Measurements from ENCODE around the gene USP50.
"Not testable (repeated sequence)": the region's sequence is repeated elsewhere in the genome, so short reads cannot be mapped to it uniquely, and the experiment has no call there.

USP50 gene

DNA sequence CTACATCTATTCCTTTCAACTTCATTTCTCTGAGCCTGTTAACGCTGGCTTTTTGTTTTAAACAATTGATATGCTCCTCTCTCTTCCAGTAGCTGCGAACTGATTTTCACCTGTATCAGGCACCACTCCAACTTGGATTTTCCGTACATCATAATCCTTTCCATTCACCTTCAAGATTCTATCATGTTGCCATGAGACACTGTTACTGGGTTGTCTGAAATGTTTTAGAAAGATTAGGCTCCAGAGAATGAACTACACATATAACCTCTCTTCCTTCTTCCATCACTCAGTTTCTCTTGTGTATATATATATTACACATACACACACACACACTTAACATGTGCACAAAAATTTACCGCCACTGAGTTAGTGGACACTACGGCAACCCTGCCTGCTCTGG, at the start of gene USP50:
Gene USP50, minus strand, starts transcription at position 101 of the 400 bp plus-strand sequence. CDS start 141 bp downstream, outside the sequence.
- DNase-seq = no peak

DNA sequence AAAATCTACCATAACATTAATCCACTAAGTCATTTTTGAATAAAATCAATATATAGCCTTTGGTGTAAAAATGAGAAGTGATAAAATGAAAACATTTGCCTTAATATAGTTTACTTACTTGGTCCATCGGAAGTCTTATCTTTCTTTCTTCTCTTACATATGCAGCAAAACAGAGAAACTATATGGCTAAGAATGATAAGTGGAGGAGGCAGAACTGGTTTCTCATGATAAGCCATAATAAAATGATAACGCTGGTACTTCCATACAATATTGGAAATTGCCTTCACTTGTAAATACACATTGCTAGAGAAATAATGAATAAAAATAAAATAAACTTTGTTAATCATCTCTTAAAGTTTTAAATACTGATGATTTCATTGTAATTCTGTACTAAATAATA, 47.8 kb upstream of the USP50 start:
- no peak for DNase-seq

DNA sequence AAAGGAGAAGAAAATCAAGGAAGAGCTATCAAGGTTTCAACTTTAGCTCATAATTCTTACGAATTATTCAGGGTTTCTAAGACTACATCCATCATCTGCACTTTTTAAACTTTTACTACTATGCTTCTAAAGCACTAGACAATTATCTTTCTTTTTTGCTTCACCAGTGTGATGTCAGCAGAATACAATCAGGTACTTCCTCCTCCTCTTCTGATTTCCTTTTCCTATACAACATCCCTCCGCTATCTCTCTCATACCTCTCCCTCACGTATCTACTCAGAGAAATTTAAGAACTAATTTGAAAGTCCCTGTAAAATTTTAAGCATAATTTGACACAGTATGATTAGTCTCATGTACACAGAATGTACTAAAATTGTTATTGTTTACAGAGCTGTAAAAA, 47.3 kb upstream of the USP50 start:
- DNase-seq = no peak

DNA sequence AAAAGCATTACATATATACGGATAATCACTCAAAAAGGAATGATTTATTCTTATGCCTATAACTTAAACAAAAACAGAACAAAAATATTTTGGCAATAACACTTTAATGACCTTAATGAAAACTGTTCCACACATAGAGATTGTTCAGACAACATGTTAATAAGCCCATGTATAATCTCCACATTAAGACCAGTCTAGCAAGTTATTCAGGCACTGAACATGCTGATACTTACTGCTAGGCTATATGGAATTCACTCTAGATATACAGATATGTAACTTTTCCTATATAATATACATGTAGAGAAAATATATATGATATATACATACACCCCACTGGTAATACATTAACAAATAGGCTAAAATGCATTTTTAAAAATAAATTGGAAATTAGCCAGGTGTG, 43.8 kb upstream of the USP50 start:
- DNase-seq = no peak

DNA sequence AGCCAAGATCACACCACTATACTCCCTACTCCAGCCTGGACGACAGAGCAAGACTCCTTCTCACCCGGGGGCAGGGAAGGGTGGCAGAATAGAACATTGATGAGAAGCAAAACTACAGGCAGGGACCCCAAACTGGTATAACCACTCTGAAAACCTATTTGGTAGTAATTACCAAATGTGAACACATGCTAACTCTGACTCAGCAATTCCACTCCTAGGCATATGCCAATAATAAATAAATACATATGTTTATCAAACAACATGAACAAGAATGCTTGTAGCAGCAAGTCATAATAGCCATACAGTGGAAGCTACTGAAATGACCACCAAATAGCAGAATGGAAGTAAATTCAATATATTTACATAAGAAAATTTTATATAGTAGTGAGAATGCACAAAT, 31.0 kb upstream of the USP50 start:
- DNase-seq = no peak

DNA sequence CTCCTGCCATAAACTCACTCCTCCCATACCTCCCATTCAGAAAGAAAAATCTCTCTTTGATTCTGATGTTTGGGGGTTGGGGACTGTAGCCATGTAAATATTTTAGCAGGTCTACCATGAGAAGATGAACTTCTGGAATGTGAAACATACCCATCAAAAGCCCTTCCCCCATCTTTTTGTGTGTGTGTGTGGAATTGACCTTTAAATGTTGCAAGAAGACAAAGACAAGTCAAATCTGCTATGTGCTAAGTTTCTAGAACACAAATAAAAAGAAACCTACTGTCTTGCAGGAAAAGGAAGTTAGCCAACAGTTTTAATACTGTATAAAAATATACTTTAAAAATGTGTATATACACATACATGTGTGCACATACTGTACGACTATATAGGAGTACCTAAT, 29.7 kb upstream of the USP50 start:
- no peak for DNase-seq

DNA sequence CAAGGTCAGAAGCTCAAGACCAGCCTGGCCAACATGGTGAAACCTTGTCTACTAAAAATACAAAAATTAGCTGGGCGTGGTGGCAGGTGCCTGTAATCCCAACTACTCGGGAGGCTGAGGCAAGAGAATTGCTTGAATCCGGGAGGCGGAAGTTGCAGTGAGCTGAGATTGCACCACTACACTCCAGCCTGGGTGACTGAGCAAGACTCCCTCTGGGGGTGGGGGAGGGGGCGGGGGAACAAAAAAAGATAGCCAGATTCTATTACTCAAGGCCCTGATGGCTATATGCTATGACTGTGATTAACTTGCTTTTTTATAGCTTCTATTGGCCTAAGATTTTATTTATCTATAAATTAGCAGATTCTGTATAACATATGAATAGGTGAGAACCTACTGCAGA, 27.4 kb upstream of the USP50 start:
- DNase-seq = not testable (repeated sequence)

DNA sequence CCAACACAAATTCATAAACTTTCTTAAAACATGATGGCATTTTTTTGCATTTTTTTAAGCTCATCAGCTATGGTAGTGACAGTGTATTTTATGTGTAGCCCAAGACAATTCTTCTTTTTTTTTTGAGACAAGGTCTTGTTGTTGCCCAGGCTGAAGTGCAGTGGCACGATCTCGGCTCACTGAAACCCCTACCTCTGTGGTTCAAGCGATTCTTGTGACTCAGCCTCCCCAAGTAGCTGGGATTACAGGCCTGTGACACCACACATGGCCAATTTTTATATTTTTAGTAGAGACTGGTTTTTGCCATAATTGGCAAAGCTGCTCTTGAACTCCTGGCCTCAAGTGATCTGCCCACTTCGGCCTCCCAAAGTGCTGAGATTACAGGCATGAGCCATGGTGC, 17.3 kb upstream of the USP50 start:
- DNase-seq = no peak

DNA sequence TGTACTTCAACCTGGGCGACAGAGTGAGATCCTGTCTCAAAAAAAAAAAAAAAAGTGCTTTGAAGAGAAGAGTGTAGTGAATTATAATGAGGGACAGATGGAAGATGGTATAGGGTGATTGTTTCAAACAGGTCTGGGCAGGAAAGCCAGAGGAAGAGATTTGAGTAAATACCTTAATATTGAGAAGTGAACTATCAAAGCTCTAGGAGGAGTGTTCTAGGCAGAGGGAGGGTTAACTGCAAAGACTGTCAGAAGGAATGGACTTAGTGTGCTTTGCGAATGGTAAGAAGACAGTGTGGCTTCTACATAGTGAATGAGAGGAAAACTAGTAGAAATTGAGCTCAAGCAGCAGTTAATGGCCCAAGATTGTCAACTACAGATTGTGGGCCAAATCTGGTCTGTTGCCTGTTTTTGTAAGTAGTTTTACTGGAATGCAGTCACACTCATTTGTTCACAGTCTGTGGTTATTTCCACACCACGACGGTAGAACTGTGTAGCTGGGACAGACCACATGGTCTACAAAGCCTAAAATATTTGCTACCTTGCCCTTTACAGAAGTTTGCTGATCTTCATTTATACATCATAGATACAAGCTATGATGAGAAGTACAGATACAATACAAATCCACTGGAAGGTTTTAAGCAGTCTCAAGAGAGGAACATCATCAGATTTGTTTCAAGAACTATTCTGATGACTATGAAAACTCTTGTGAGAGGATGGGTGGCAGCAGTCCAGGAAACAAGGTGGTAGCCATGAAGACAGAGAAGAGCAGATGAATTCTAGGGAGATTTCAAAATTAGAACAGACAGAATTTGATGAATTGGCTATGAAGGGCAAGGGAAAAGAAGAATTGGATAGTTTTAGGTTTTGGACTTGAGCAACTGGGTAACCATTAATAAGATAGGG, 16.5 kb upstream of the USP50 start:
- DNase-seq = no peak

DNA sequence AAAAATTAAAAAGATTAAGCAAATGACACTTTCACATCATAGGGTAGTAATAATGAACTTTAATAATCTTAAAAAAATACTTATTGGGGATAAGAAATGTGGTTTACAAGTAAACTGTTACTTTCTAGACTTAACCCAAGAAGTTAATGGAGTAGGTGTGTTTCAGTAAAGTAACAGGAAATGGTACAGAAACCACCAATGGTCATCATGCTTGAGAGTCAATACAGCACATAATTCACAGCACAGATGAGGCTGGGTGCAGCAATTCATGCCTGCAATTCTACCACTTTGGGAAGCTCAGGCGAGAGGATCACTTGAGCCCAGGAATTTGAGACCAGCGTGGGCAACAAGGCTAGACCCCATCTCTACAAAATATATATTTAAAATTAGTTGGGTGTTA, 11.5 kb upstream of the USP50 start:
- DNase-seq = no peak

DNA sequence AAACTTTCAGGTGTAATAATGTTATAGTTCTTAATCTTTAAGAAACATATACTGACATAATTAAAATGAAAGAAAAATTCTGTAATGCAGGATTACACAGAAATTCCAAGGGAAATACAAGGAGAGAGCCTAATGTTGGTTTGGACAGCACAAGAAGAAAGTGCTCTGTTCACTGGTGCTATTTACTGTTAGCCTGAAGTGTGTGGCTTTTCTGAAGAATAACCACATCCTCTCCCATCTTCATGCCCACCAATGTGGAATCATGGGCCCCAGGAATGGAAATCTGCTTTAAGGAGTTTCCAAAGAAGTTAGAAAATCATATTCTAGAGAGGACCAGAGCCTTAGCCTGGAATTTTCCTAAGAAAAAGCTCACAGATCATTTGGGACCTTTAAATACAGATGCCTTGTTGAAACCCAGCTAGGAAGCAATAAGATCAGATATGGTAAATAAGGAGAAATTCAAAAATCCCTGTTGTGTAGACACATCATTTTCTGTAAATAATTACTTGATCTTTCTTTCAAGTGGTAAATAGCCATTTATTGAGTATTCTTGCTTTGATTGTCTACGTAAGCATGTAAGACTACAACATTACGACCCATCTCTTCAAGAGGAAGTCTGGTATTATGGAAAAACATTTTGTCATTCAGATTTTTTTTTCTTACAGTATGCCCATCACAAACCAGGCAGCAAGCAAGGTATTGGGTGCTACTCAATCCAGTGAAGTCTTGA, 10.3 kb upstream of the USP50 start:
- DNase-seq = no peak

DNA sequence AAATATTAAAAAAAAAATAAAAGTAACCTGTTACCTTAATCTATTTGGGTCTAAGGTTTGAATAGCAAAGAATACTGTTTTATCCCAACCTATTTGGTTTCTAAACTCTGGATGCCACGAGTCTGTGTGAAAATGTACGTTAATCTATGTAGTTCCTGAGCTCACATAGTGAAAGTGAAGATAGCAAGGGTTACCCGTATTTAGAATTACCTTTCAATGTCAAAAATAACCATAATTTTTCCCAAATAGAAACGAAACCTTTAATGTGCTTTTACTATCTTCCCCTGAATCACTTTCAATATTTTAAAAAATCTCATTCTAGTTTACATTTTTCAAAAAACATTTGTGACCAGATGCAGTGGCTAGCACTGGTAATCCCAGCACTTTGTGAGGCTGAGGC, 5.8 kb upstream of the USP50 start:
- DNase-seq = no peak

DNA sequence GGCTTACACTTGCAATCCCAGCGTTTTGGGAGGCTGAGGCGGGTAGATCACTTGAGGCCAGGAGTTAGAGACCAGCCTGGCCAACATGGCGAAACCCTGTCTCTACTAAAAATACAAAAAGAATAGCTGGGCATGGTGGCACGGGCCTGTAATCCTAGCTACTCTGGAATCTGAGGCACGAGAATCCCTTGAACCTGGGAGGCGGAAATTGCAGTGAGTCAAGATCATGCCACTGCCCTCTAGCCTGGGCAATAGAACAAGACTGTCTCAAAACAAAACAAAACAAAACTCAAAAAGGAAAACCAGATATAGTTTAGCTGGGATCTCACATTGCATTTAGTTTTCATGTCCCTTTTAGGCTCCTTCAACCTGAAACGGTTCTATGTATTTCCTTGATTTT, 2.9 kb upstream of the USP50 start:
- no peak for DNase-seq

DNA sequence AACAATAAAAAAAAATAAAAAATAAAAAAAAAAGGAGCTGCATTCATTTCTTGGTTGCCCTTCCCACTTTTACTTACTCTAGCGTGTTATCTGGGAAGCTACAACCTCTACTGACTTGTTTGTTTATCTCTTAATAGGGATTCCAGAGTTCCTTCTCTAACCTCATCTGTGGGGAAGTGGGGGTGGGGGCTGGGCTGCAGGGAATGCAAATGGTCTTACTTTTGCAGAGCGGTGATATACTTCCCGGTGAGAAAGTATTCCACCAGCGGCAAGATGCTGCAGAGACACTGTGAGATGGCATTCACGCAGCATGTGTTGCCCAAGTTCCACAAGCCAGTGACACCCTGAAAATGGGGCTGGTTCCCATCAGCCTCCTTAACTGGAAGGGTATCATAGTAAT, 2.1 kb downstream of the USP50 start:
- DNase-seq = no peak

DNA sequence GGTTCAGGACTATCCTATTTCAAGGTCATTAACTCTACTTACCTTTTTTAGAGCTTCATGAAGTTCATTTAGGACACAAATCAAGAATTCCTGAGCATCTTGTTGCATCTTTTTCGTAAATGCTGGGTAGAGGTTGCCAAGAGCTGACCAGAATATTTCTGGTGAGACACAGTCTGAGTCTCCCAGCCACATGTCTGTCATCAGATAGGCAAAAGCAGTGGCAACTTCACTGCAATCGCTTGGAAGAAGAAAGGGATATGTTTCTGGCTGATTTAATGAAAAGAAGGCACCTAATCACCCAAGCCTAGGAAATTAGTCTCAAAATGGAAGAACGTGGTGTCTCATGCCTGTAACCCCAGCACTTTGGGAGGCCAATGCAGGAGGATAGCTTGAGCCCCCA, 2.9 kb downstream of the USP50 start:
- no peak for DNase-seq

DNA sequence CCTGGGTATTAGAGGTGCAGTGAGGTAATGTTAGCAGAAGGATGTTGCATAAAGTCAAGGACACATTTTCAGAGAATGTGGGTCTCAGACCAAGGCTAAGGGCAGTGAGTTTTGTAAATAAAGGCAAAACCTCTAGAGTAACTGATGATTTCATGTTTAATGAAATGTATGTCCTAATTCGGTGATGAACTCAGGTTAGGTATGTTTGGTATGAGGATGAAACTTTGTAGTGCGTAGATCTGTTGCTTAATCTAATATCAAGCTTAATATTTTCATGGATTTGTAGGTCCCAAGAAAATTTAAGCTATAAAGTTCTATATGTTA, 3.6 kb downstream of the USP50 start:
- no peak for DNase-seq

DNA sequence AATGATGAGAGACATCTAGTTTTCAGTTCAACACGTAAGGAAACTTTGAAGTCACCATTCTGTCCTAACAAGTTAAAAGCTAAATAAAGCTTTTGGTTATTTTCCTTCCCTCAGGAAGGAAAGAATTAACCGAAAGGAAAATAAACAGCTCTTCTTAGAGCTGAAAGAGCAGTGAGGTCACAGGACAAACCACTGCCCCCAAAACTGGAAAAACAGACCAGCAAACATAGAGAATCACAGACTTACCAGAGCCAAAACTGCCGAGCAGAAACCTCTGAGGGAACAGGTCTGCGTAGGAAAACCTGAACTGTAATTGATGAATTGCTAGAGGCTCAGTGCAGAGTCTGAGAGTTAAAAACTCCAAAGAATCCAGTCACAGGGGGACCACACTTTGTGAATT, 14.7 kb downstream of the USP50 start:
- DNase-seq = no peak

DNA sequence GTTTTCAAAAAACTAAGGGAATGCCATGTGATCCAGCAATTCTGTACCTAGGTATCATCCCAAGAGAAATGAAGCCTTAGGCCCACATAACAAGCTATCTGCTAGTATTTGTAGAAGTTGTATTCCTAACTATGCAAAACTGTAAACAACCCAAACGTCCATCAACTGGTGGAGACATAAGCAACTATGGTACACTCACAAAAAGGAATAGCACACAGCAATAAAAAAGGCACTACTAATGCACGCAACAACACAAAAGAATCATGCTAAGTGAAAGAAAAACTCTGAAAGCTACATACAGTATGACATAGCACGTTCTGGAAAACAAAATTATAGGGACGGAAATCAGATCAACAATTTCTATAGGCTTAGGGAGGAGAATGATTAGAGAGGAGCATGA, 15.3 kb downstream of the USP50 start:
- no peak for DNase-seq

DNA sequence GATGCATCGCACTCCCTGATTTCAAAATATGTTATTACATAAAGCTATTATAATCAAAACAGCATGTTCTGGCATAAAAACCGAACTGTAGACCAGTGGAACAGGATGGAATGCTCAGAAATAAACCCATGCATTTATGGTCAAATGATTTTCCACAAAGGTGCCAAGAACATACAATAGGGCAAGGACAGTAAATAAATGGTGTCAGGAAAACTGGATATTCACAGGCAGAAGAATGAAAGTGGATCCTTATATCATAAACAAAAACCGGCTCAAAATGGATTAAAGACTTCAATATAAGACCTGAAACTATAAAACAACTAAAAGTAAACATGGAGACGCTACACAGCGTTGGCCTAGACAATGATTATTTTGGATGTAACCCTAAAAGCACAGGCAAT, 22.6 kb downstream of the USP50 start:
- no peak for DNase-seq

DNA sequence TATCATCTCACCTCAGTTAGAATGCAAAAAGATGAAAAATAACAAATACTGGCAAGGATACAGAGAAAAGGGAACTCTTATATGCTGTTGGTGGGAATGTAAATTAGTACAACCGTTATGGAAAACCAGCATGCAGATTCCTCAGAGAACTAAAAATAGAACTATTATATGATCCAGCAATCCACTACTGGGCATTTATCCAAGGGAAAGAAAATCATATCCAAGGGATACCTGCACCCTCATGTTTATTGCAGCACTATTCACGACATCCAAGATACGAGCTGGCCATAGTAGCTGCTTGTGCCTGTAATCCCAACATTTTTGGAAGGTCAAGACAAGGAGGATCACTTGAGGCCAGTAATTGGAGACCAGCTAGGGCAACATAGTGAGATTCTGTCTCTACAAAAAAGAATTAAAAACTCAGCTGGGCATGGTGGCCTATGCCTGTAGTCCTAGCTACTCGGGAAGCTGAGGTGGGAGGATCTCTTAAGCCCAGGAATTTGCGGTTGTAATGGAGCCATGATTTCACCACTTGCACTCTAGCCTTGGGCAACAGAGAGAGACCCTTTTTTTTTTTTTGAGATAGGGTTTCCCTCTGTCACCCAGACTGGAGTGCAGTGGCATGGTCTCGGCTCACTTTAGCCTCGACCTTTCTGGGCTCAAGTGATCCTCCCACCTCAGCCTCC, 26.6 kb downstream of the USP50 start:
- no peak for DNase-seq

DNA sequence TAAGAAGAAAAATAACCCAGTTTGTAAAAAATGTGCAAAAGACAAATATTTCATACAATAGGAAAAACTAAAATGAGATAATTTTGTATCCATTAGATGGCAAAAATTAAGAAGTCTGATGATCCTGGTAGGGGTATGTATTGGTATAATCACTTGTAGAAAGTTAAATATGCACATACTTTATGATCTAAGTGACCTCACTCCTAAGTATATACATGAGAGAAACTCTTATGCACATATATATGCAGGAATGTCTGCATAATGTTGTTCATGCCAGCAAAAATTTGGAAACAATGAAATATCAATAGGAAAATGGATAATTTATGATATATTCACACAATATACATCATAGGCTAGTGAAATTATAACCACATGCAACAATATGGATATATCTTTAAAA, 33.5 kb downstream of the USP50 start:
- no peak for DNase-seq

DNA sequence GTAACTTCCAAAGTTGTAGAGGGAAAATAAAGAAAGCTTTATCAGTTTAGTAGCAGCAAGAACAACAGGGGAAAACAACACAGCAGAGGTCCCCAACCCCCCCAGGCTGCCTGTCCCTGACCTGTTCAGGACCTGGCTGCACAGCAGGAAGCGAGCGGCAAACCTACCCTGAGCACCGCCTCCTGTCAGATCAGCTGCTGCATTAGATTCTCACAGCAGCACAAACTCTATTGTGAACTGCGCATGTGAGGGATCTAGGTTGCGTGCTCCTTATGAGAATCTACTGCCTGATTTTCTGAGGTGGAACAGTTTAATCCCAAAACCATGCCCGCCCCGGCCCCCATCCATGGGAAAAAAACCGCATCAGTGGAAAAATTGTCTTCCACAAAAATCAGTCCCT, 40.3 kb downstream of the USP50 start:
- no peak for DNase-seq

DNA sequence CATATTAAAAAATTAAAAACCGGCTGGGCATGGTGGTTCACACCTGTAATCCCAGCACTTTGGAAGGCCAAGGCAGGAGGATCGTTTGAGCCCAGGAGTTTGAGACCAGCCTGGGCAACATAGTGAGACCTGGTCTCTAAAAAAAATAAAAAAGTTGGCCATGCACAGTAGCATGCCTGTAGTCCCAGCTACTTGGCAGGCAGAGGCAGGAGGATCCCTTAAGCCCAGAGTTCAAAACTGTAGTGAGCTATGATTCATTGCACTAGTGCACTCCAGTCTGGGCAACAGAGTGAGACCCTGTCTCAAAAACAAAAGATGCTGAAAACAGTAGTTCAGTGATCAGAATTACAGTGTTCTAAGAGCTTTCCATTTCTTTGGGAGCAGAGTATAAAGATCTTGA, 40.8 kb downstream of the USP50 start:
- DNase-seq = not testable (repeated sequence)

DNA sequence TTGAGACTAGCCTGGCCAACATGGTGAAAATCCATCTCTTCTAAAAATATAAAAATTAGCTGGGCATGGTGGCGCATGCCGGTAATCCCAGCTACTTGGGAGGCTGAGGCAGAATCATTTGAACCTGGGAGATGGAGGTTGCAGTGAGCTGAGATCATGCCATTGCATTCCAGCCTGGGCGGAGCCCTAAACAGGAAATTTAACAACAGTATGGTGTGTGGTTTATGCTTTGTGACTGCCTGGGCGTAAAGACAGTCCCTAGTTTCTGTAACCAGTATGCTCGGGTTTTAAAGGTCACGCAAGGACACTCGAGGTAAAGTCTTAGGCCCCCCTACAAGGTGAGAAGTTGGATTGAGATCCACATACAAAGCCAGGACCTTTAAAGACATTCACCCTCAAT, 43.3 kb downstream of the USP50 start:
- no peak for DNase-seq

Data from NCI-H1436 (cell line).